Endothelial cell of umbilical vein (primary cell): ENCODE data around the gene DNAJB8. TPM values are rescaled to one million over a fixed set of nuclear protein-coding genes. Genes with fewer than 3 reads are reported as not detected.

Source experiments
- BruUV-seq: library from RNA; stranded (reverse); fragments of 400-500 nt; replicated peaks from 2 replicates; lab custom pipeline; 2021; lab: Mats Ljungman, UMichigan
- CTCF ChIA-PET: fragments of 300-600, 350-600 bp; sonication (Branson Sonifier 250); formaldehyde crosslinking; loops from one replicate; lab custom pipeline; 2021; ENCODE audit warnings: antibody characterized with exemption, inconsistent platforms; lab: Charles Lee
- POLR2A ChIA-PET: fragments of 300-600, 350-600 bp; sonication (Branson Sonifier 250); formaldehyde crosslinking; loops from one replicate; lab custom pipeline; 2021; ENCODE audit warnings: antibody characterized with exemption, inconsistent platforms; lab: Charles Lee
- DNase-seq: peaks from one replicate; pipeline ENCODE4 v3.0.0-alpha.2; 2011; ENCODE audit warnings: low read depth, low spot score
- FAIRE-seq: peaks from 2 replicates; lab custom pipeline; 2011; peaks lifted over from hg19 to GRCh38; lab: Jason Lieb, UNC
- H2AFZ ChIP-seq: 2 replicates; pipeline ENCODE4 v1.6.0; 2012; ENCODE audit warnings: low read depth, low read length, control low read depth, inconsistent platforms
- H3K27ac ChIP-seq: 2 replicates; pipeline ENCODE4 v1.5.1; 2011; ENCODE audit warnings: low read depth, mild to moderate bottlenecking, control low read depth, low read length, moderate library complexity; ENCODE audit not compliant: insufficient read depth
- H3K27me3 ChIP-seq, 2 experiments: 2 replicates each; pipeline versions ENCODE4 v1.6.0 to v1.6.1; 2011; ENCODE audit warnings: low read length in 2 of 2, mixed read lengths in 1 of 2; ENCODE audit not compliant: control insufficient read depth in 2 of 2, insufficient read depth in 2 of 2
- H3K36me3 ChIP-seq, 2 experiments: 2 replicates in 1 of 2; 3 replicates in 1 of 2; pipeline ENCODE4 v1.5.1; 2011; ENCODE audit warnings: low read length in 2 of 2, mild to moderate bottlenecking in 1 of 2, moderate library complexity in 1 of 2; ENCODE audit not compliant: control insufficient read depth in 2 of 2, insufficient read depth in 2 of 2; ENCODE audit errors: extremely low read depth in 1 of 2
- H3K4me1 ChIP-seq: 3 replicates; pipeline ENCODE4 v1.5.1; 2011; ENCODE audit warnings: mild to moderate bottlenecking, low read length; ENCODE audit not compliant: control insufficient read depth, insufficient read depth; ENCODE audit errors: extremely low read depth
- H3K4me2 ChIP-seq: 2 replicates; pipeline ENCODE4 v1.6.1; 2011; ENCODE audit warnings: low read length, control low read depth, mixed read lengths; ENCODE audit not compliant: insufficient read depth
- H3K4me3 ChIP-seq, 3 experiments: fragments of 200-600 bp in 1 of 3; sonication (generic), shearing (Covaris generic) in 1 of 3; replicated peaks in 1 of 3; 2 replicates each; pipeline ENCODE4 v1.5.1; 2011 to 2016; ENCODE audit warnings: control low read depth in 3 of 3, low read length in 3 of 3, mild to moderate bottlenecking in 2 of 3, inconsistent platforms in 1 of 3, low read depth in 1 of 3, moderate library complexity in 1 of 3; ENCODE audit not compliant: insufficient read depth in 1 of 3
- H3K79me2 ChIP-seq: 2 replicates; pipeline ENCODE4 v1.6.0; 2012; ENCODE audit warnings: low read length, inconsistent platforms; ENCODE audit not compliant: control insufficient read depth, insufficient read depth
- H3K9ac ChIP-seq: replicated peaks from 2 replicates; pipeline ENCODE3; 2011; ENCODE audit warnings: low read length, control low read depth; ENCODE audit not compliant: insufficient read depth; ENCODE audit errors: extremely low read depth
- H3K9me1 ChIP-seq: replicated peaks from 3 replicates; pipeline ENCODE4 v1.6.0; 2011; ENCODE audit warnings: mild to moderate bottlenecking, low read length; ENCODE audit not compliant: control insufficient read depth, insufficient read depth; ENCODE audit errors: extremely low read depth
- H3K9me3 ChIP-seq: replicated peaks from 2 replicates; pipeline ENCODE4 v1.5.1; 2012; ENCODE audit warnings: low read length, inconsistent platforms; ENCODE audit not compliant: control insufficient read depth, insufficient read depth
- H4K20me1 ChIP-seq: replicated peaks from 2 replicates; pipeline ENCODE3; 2011; ENCODE audit warnings: mild to moderate bottlenecking, low read length; ENCODE audit not compliant: control insufficient read depth, insufficient read depth; ENCODE audit errors: extremely low read depth
- EZH2 ChIP-seq: IDR thresholded peaks from 2 replicates; pipeline ENCODE4 v1.6.1; 2012; ENCODE audit warnings: borderline replicate concordance, low read depth, mild to moderate bottlenecking, moderate library complexity, low read length, inconsistent platforms; ENCODE audit not compliant: severe bottlenecking
- FOS ChIP-seq: IDR thresholded peaks from 2 replicates; pipeline ENCODE4 v1.6.1; 2011; ENCODE audit warnings: mild to moderate bottlenecking, low read length, moderate library complexity, borderline replicate concordance; ENCODE audit not compliant: insufficient read depth
- GATA2 ChIP-seq: IDR thresholded peaks from 2 replicates; pipeline ENCODE4 v1.7.0; 2011; ENCODE audit warnings: low read depth, mild to moderate bottlenecking, moderate library complexity, mixed read lengths, low read length; ENCODE audit not compliant: insufficient read length, insufficient read depth
- JUN ChIP-seq: IDR thresholded peaks from 2 replicates; pipeline ENCODE4 v1.6.1; 2011; ENCODE audit warnings: borderline replicate concordance, low read depth; ENCODE audit not compliant: insufficient read length, insufficient read depth
- MYC ChIP-seq: IDR thresholded peaks from one replicate; pipeline ENCODE4 v1.6.1; 2011; ENCODE audit warnings: mild to moderate bottlenecking, low read depth, low read length
- POLR2A ChIP-seq: IDR thresholded peaks from 2 replicates; pipeline ENCODE4 v1.6.1; 2012; ENCODE audit warnings: low read depth, mild to moderate bottlenecking, control low read depth, low read length
- POLR2AphosphoS5 ChIP-seq: IDR thresholded peaks from 2 replicates; pipeline ENCODE4 v1.6.1; 2012; ENCODE audit warnings: low read depth, mild to moderate bottlenecking, control low read depth, low read length, moderate library complexity; ENCODE audit not compliant: insufficient read depth
- dilution Hi-C: fragments of 300-500 bp; cut with MboI; formaldehyde crosslinking; loops from one replicate; pipeline ENCODE4 v1.15.0; 2019; ENCODE audit warnings: low sequenced_read_pairs; ENCODE audit not compliant: extremely low pct_ligation_motif_present
- intact Hi-C: fragments of 100-400 bp; cut with micrococcal nuclease; formaldehyde crosslinking; loops from one replicate; pipeline ENCODE4 v1.10.0; 2022
- polyA plus RNA-seq, 4 experiments: library from polyadenylated mRNA; depleted of rRNA in 3 of 4; stranded (reverse) in 3 of 4; unstranded in 1 of 4; fragments of >200 nt; gene quantifications; 2 replicates each; pipeline versions ENCODE4 v1.2.1 to v1.2.3, GENCODE V29; 2011 to 2012; ENCODE audit warnings: missing spikeins in 1 of 4
- total RNA-seq: library from RNA; stranded (reverse); gene quantifications from 2 replicates; pipeline ENCODE4 v1.2.3, GENCODE V29; 2021
- TF ChIP-seq, protein P1 (sequence below), 2 donors: IDR thresholded peaks; 1 replicate in 1 of 2; 2 replicates in 1 of 2; pipeline ENCODE4 v1.5.1; 2011; ENCODE audit warnings: low read length in 2 of 2, mild to moderate bottlenecking in 2 of 2, moderate library complexity in 2 of 2, control low read depth in 1 of 2, inconsistent platforms in 1 of 2, low read depth in 1 of 2; ENCODE audit not compliant: insufficient read depth in 1 of 2; ENCODE audit errors: extremely low read depth in 1 of 2
- TF ChIP-seq, protein P2 (sequence below): IDR thresholded peaks from 2 replicates; pipeline ENCODE4 v1.6.1; 2011; ENCODE audit not compliant: insufficient read depth, insufficient read length

DNAJB8 gene
- total and polyA plus RNA-seq, 2 donors (not counting 3 experiments of a cell fraction or from before 2014, with no cell fraction given), result not detected

DNA sequence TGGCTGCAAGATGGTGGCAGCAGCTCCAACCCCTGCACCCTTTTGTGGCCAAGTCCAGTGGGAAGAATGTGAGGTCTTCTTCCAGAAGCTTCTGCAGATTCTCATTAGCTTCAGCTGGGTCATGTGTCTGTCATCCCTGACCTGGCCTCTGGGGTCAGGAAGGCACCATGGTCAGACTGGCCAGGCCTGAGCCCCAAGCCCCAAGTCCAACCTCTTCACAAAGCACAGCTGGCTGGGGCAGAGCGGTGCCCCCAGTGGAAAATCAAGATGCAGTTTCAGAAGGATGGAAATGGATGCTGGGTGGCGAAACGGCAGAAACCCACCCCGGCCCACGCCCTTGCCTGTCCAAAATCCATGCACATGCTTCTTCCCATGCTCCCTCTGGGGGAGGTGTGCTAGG lies 42.2 kb upstream of the DNAJB8 start:
- Histone ChIP-seq H3K4me3 (no peak overlapping the region), H3K27me3 (peaks cover 9 to 14% of the 10 kb centered on the region in 2 experiments), H3K9me1 (no peaks in the 10 kb centered on the region), H3K9me3 (no peaks in the 10 kb centered on the region), H3K4me1 (no peaks in the 10 kb centered on the region), H2AFZ (no peak overlapping the region), H4K20me1 (no peaks in the 10 kb centered on the region), H3K4me2 (no peak overlapping the region), H3K27ac (no peak overlapping the region), H3K79me2 (no peaks in the 10 kb centered on the region), H3K36me3 (no peaks in the 10 kb centered on the region), H3K9ac (no peak overlapping the region)
- DNase-seq (no peak), FAIRE-seq (no peak)
- dilution Hi-C loops, result no loop called here
- no TSS peak for BruUV-seq
- POLR2A ChIA-PET, result no interaction called here
- CTCF ChIA-PET, result interaction anchor here (1.0 kb wide), 1 partner anchor 83 kb away, joined by 3 read pairs; no protein-coding TSS in a partner anchor
- intact Hi-C loops, result no loop called here
- TF ChIP-seq, protein P1, sequence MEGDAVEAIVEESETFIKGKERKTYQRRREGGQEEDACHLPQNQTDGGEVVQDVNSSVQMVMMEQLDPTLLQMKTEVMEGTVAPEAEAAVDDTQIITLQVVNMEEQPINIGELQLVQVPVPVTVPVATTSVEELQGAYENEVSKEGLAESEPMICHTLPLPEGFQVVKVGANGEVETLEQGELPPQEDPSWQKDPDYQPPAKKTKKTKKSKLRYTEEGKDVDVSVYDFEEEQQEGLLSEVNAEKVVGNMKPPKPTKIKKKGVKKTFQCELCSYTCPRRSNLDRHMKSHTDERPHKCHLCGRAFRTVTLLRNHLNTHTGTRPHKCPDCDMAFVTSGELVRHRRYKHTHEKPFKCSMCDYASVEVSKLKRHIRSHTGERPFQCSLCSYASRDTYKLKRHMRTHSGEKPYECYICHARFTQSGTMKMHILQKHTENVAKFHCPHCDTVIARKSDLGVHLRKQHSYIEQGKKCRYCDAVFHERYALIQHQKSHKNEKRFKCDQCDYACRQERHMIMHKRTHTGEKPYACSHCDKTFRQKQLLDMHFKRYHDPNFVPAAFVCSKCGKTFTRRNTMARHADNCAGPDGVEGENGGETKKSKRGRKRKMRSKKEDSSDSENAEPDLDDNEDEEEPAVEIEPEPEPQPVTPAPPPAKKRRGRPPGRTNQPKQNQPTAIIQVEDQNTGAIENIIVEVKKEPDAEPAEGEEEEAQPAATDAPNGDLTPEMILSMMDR (IDR thresholded peaks at IDR 0.05; ENCODE audit: extremely low read depth in 1 of 2, insufficient read depth in 1 of 2, low read depth in 1 of 2, low read length in 2 of 2), result no peak
- no peak for TF ChIP-seq POLR2AphosphoS5
- no peak for TF ChIP-seq JUN
- no peak for TF ChIP-seq FOS
- no peak for TF ChIP-seq GATA2
- TF ChIP-seq POLR2A, result no peak
- TF ChIP-seq, protein P2, sequence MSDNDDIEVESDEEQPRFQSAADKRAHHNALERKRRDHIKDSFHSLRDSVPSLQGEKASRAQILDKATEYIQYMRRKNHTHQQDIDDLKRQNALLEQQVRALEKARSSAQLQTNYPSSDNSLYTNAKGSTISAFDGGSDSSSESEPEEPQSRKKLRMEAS, result no peak
- TF ChIP-seq EZH2, result no peak
- TF ChIP-seq MYC, result no peak
